Right lobe of liver (tissue), 6 donors: ENCODE measurements around the gene SHISA7. TPM values are rescaled to one million over a fixed set of nuclear protein-coding genes. Genes with fewer than 3 reads are reported as not detected.

ENCODE experiments used
- ATAC-seq, 4 donors: fragments of 200-7000 bp; cut with Tn5 transposase; one replicate each; pipeline ENCODE4 v1.9.1; 2020; ENCODE audit warnings: mild to moderate bottlenecking in 4 of 4, moderate library complexity in 4 of 4
- DNase-seq, 3 donors: peaks; one replicate each; pipeline ENCODE4 v3.0.0-alpha.2; 2020
- H3K27ac ChIP-seq, 3 donors: fragments of 200-600 bp; one replicate each; pipeline ENCODE4 v1.8.0; 2022
- H3K27me3 ChIP-seq, 2 donors: fragments of 200-600 bp; one replicate each; pipeline ENCODE4 v1.8.0; 2022
- H3K36me3 ChIP-seq, 4 donors: fragments of 200-600 bp; sonication (generic) in 1 of 4; one replicate each; pipeline versions ENCODE4 v1.5.1 to v1.8.0; 2017 to 2022; ENCODE audit warnings: control low read depth in 1 of 4
- H3K4me1 ChIP-seq, 4 donors: fragments of 200-600 bp; sonication (generic) in 1 of 4; one replicate each; pipeline versions ENCODE4 v1.5.1 to v1.8.0; 2017 to 2022; ENCODE audit warnings: control low read depth in 1 of 4
- H3K4me3 ChIP-seq, 3 donors: fragments of 200-600 bp; one replicate each; pipeline ENCODE4 v1.8.0; 2022
- H3K9me3 ChIP-seq, 4 donors: fragments of 200-600 bp; sonication (generic) in 1 of 4; one replicate each; pipeline versions ENCODE4 v1.5.1 to v1.8.0; 2017 to 2022; ENCODE audit warnings: control low read depth in 1 of 4
- CTCF ChIP-seq, 4 donors: fragments of 200-600 bp in 3 of 4; fragments of 450-650 bp in 1 of 4; IDR thresholded peaks; one replicate each; pipeline versions ENCODE4 v1.5.1 to v1.8.0; 2016 to 2022; ENCODE audit warnings: antibody characterized with exemption in 4 of 4, mild to moderate bottlenecking in 2 of 4
- POLR2A ChIP-seq: fragments of 450-650 bp; IDR thresholded peaks from one replicate; pipeline ENCODE4 v1.6.1; 2017; ENCODE audit warnings: antibody characterized with exemption, mild to moderate bottlenecking
- WGBS: methylation state at CpG from one replicate; pipeline ENCODE4 v1.1.6; 2018; ENCODE audit warnings: low coverage, low lambda C conversion rate; ENCODE audit not compliant: insufficient coverage; ENCODE audit errors: missing lambda C conversion rate; 5-methylcytosine and 5-hydroxymethylcytosine counted together
- intact Hi-C, 2 donors: fragments of 100-400 bp; cut with DNase I; formaldehyde crosslinking; loops; one replicate each; pipeline versions ENCODE4 v1.11.2 to v1.14.1; 2022
- long read RNA-seq: library from polyadenylated mRNA; unstranded; transcript quantifications from one replicate; pipeline ENCODE4 v2.0.0, GENCODE V29; 2019
- total RNA-seq, 6 experiments: library from RNA; depleted of rRNA in 2 of 6; stranded (reverse); fragments of >200 nt in 2 of 6; fragmentation: NEBNext Ultra II Directional in 3 of 6; extraction: Animal tissue kit (Norgen Biotek cat#: 25700) in 3 of 6; gene quantifications; one replicate each; pipeline versions ENCODE4 v1.1.0 to v1.2.4, GENCODE V29; 2016 to 2023
- donor health status: DM: no; HTN: yes; CAD: no.
- donor health status: DM: no; HTN: no; CAD: no.
- donor health status: DM: no; HTN: no; CAD: no.
- donor health status: DM: no; HTN: yes; CAD: no.
- donor health status: DM: no; HTN: yes; CAD: no.

Gene SHISA7
- under 1 TPM in 1 of 6 experiments, not detected in 5; 0.04 TPM for total RNA-seq
- long read RNA-seq = 0 reads

GRCh38 chr19:55443045-55443823, at the start of gene SHISA7:
Gene SHISA7 (minus strand): TSS chr19:55443300. CDS start chr19:55442863, 437 bp downstream.
- 4% methylated on average over 39 of the region's 43 CpGs for WGBS
- DNase-seq = peak in 1 of 3 donors; percentile 28
- no peak for TF ChIP-seq CTCF (IDR thresholded peaks at IDR 0.05)
- no peak for TF ChIP-seq POLR2A
- Histone ChIP-seq H3K36me3 (no peaks in the 10 kb centered on the region), H3K27me3 (peaks cover 0 to 10% of the 10 kb centered on the region in 2 donors), H3K4me3 (no peak within 1 kb of the TSS), H3K9me3 (no peaks in the 10 kb centered on the region), H3K4me1 (no peaks in the 10 kb centered on the region), H3K27ac (no peak within 1 kb of the TSS)
- no peak for ATAC-seq
- intact Hi-C loops = no loop called here

- Histone ChIP-seq H3K4me1 (no peaks in the 10 kb centered on the region), H3K27me3 (no peaks in the 10 kb centered on the region), H3K9me3 (no peaks in the 10 kb centered on the region), H3K27ac (no peak overlapping the region), H3K36me3 (no peaks in the 10 kb centered on the region), H3K4me3 (no peak overlapping the region)
- 59% methylated on average over 9 of the region's 12 CpGs for WGBS
- TF ChIP-seq POLR2A = no peak
- no peak for TF ChIP-seq CTCF (IDR thresholded peaks at IDR 0.05)
- intact Hi-C loops = loop anchor here in 1 of 2 donors (10.0 kb wide), 1 partner anchor 348 kb away; the partner anchor contains the start of gene TNNT1
- ATAC-seq (no peak), DNase-seq (no peak)
Observed at GRCh38 chr19:55492362-55492944, 49.4 kb upstream of the SHISA7 start.

GRCh38 chr19:55491546-55492360, 48.7 kb upstream of the SHISA7 start:
- H3K4me3 ChIP-seq = no peak overlapping the region
- 53% methylated on average over 11 of the region's 24 CpGs for WGBS
- H3K27me3 ChIP-seq = no peaks in the 10 kb centered on the region
- DNase-seq (no peak), ATAC-seq (no peak)
- H3K27ac ChIP-seq = no peak overlapping the region
- H3K4me1 ChIP-seq = no peaks in the 10 kb centered on the region
- H3K9me3 ChIP-seq = no peaks in the 10 kb centered on the region
- intact Hi-C loops = loop anchor here in 1 of 2 donors (10.0 kb wide), 1 partner anchor 347 kb away; the partner anchor contains the start of gene TNNT1
- TF ChIP-seq POLR2A (no peak), CTCF (IDR thresholded peaks at IDR 0.05) (no peak)
- no peaks in the 10 kb centered on the region for H3K36me3 ChIP-seq
